H1 (cell line): ENCODE data around the gene ZNF462. TPM values are rescaled to one million over a fixed set of nuclear protein-coding genes. Genes with fewer than 3 reads are reported as not detected.

ENCODE experiments used
- CTCF ChIA-PET: fragments of 300-600 bp; sonication (Branson Sonifier 250); formaldehyde crosslinking; loops from one replicate; lab custom pipeline; 2021; ENCODE audit not compliant: partially characterized antibody; lab: Charles Lee
- POLR2A ChIA-PET: fragments of 300-600 bp; sonication (Branson Sonifier 250); formaldehyde crosslinking; loops from one replicate; lab custom pipeline; 2021; ENCODE audit warnings: inconsistent platforms; ENCODE audit not compliant: partially characterized antibody; lab: Charles Lee
- DNase-seq, 2 experiments: peaks; one replicate each; pipeline versions ENCODE4 v3.0.0 to v3.0.0-alpha.2; 2010 to 2022; ENCODE audit warnings: low spot score in 2 of 2, low read depth in 1 of 2, mixed read lengths in 1 of 2
- FAIRE-seq: peaks from 2 replicates; lab custom pipeline; 2011; peaks lifted over from hg19 to GRCh38; lab: Jason Lieb, UNC
- H2AFZ ChIP-seq: 2 replicates; pipeline ENCODE4 v1.8.1; 2012; ENCODE audit warnings: low read length, inconsistent platforms
- H2AK5ac ChIP-seq: 2 replicates; pipeline ENCODE4 v1.6.1; 2013; ENCODE audit warnings: low read depth, low read length
- H2BK120ac ChIP-seq: replicated peaks from 2 replicates; pipeline ENCODE3; 2013; ENCODE audit warnings: low read depth, low read length, inconsistent platforms
- H2BK12ac ChIP-seq: 2 replicates; pipeline ENCODE4 v1.6.1; 2013; ENCODE audit warnings: low read depth, low read length
- H2BK15ac ChIP-seq: 2 replicates; pipeline ENCODE4 v1.6.1; 2013; ENCODE audit warnings: low read length
- H2BK20ac ChIP-seq: 2 replicates; pipeline ENCODE4 v1.6.1; 2013; ENCODE audit warnings: low read length
- H2BK5ac ChIP-seq: 2 replicates; pipeline ENCODE4 v1.6.1; 2013; ENCODE audit warnings: low read depth, low read length
- H3K14ac ChIP-seq: 2 replicates; pipeline ENCODE4 v1.6.1; 2013; ENCODE audit warnings: inconsistent platforms; ENCODE audit not compliant: insufficient read length
- H3K18ac ChIP-seq: 2 replicates; pipeline ENCODE4 v1.6.1; 2013; ENCODE audit warnings: low read length; ENCODE audit errors: extremely low read depth
- H3K23ac ChIP-seq: 2 replicates; pipeline ENCODE4 v1.6.1; 2013; ENCODE audit warnings: inconsistent platforms; ENCODE audit not compliant: insufficient read length
- H3K23me2 ChIP-seq: 2 replicates; pipeline ENCODE4 v1.6.1; 2013; ENCODE audit warnings: low read depth, low read length
- H3K27ac ChIP-seq: 2 replicates; pipeline ENCODE4 v1.6.1; 2011; ENCODE audit warnings: low read depth, low read length, inconsistent platforms
- H3K27me3 ChIP-seq, 4 experiments: replicated peaks in 1 of 4; 1 replicate in 1 of 4; 2 replicates in 3 of 4; pipeline versions ENCODE4 v1.6.1 to v1.8.1; 2011 to 2013; ENCODE audit warnings: low read length in 3 of 4, mild to moderate bottlenecking in 3 of 4, inconsistent platforms in 2 of 4, mixed read lengths in 2 of 4, moderate library complexity in 1 of 4; ENCODE audit not compliant: control insufficient read depth in 3 of 4, insufficient read depth in 3 of 4; ENCODE audit errors: extremely low read depth in 1 of 4
- H3K36me3 ChIP-seq, 4 experiments: 2 replicates each; pipeline versions ENCODE4 v1.6.1 to v1.8.1; 2011 to 2013; ENCODE audit warnings: mild to moderate bottlenecking in 4 of 4, low read length in 3 of 4, moderate library complexity in 2 of 4, control low read depth in 1 of 4, inconsistent platforms in 1 of 4; ENCODE audit not compliant: insufficient read depth in 4 of 4, control insufficient read depth in 2 of 4
- H3K4ac ChIP-seq: replicated peaks from 2 replicates; pipeline ENCODE3; 2013; ENCODE audit warnings: low read length, low read depth, mixed read lengths, inconsistent platforms; ENCODE audit not compliant: insufficient read length
- H3K4me1 ChIP-seq, 4 experiments: replicated peaks in 1 of 4; 1 replicate in 1 of 4; 2 replicates in 3 of 4; pipeline versions ENCODE4 v1.6.1 to v1.8.1; 2011 to 2013; ENCODE audit warnings: low read length in 3 of 4, inconsistent platforms in 2 of 4, mixed read lengths in 1 of 4; ENCODE audit not compliant: insufficient read depth in 4 of 4, control insufficient read depth in 3 of 4
- H3K4me2 ChIP-seq, 2 experiments: 2 replicates each; pipeline versions ENCODE4 v1.6.1 to v1.8.1; 2011 to 2013; ENCODE audit warnings: low read depth in 2 of 2, low read length in 2 of 2, control low read depth in 1 of 2, inconsistent platforms in 1 of 2, mild to moderate bottlenecking in 1 of 2; ENCODE audit not compliant: insufficient read depth in 1 of 2
- H3K4me3 ChIP-seq, 4 experiments: fragments of 200-600, 300-600 bp in 1 of 4; sonication (generic), shearing (Covaris generic), sonication (Bioruptor Twin) in 1 of 4; 2 replicates each; pipeline versions ENCODE4 v1.5.1 to v1.8.1; 2011 to 2016; ENCODE audit warnings: low read length in 4 of 4, low read depth in 3 of 4, control low read depth in 2 of 4, inconsistent platforms in 2 of 4, mild to moderate bottlenecking in 2 of 4, mixed read lengths in 1 of 4, moderate library complexity in 1 of 4; ENCODE audit not compliant: insufficient read depth in 2 of 4; ENCODE audit errors: extremely low read depth in 1 of 4
- H3K56ac ChIP-seq: replicated peaks from 2 replicates; pipeline ENCODE3; 2013; ENCODE audit warnings: low read depth, mild to moderate bottlenecking, mixed read lengths, low read length, inconsistent platforms; ENCODE audit not compliant: insufficient read length
- H3K79me1 ChIP-seq: 2 replicates; pipeline ENCODE4 v1.6.1; 2013; ENCODE audit warnings: low read depth, low read length, control low read depth
- H3K79me2 ChIP-seq, 2 experiments: 2 replicates each; pipeline versions ENCODE4 v1.6.1 to v1.8.1; 2012 to 2013; ENCODE audit warnings: low read length in 2 of 2, mild to moderate bottlenecking in 2 of 2, inconsistent platforms in 1 of 2; ENCODE audit not compliant: insufficient read depth in 2 of 2, control insufficient read depth in 1 of 2
- H3K9ac ChIP-seq, 4 experiments: replicated peaks in 1 of 4; 1 replicate in 1 of 4; 2 replicates in 3 of 4; pipeline versions ENCODE4 v1.6.1 to v1.8.1; 2011 to 2013; ENCODE audit warnings: low read depth in 3 of 4, low read length in 3 of 4, control low read depth in 2 of 4, mild to moderate bottlenecking in 2 of 4, moderate library complexity in 2 of 4, inconsistent platforms in 1 of 4; ENCODE audit errors: extremely low read depth in 1 of 4
- H3K9me3 ChIP-seq, 2 experiments: 2 replicates each; pipeline versions ENCODE4 v1.6.1 to v1.8.1; 2012 to 2013; ENCODE audit warnings: mild to moderate bottlenecking in 2 of 2, moderate library complexity in 2 of 2, control low read depth in 1 of 2, inconsistent platforms in 1 of 2, low read depth in 1 of 2, low read length in 1 of 2, mixed read lengths in 1 of 2; ENCODE audit not compliant: insufficient read depth in 2 of 2
- H4K20me1 ChIP-seq, 2 experiments: replicated peaks in 1 of 2; 2 replicates each; pipeline versions ENCODE3 to v1.8.1; 2011 to 2013; ENCODE audit warnings: inconsistent platforms in 2 of 2, low read length in 2 of 2, mild to moderate bottlenecking in 1 of 2; ENCODE audit not compliant: insufficient read depth in 2 of 2, control insufficient read depth in 1 of 2
- H4K5ac ChIP-seq: 2 replicates; pipeline ENCODE4 v1.6.1; 2013; ENCODE audit warnings: low read length, low read depth, mixed read lengths, inconsistent platforms; ENCODE audit not compliant: insufficient read length
- H4K8ac ChIP-seq: 2 replicates; pipeline ENCODE4 v1.8.0; 2013; ENCODE audit warnings: mild to moderate bottlenecking, moderate library complexity, low read length, inconsistent platforms; ENCODE audit not compliant: insufficient read depth; ENCODE audit errors: extremely low read depth
- H4K91ac ChIP-seq: replicated peaks from 2 replicates; pipeline ENCODE3; 2013; ENCODE audit warnings: low read length, mixed read lengths, inconsistent platforms; ENCODE audit not compliant: insufficient read length
- CHD1 ChIP-seq: IDR thresholded peaks from 2 replicates; pipeline ENCODE4 v1.6.1; 2012; ENCODE audit warnings: low read depth, low read length, improper control_type of control experiment
- polyA plus RNA-seq, 7 experiments: library from polyadenylated mRNA; depleted of rRNA in 3 of 7; stranded (reverse) in 5 of 7; unstranded in 2 of 7; fragments of >200 nt in 5 of 7; fragments of 200-250 nt in 2 of 7; gene quantifications; 1 replicate in 5 of 7; 2 replicates in 1 of 7; 4 replicates in 1 of 7; pipeline versions ENCODE4 v1.2.1 to v1.2.3, GENCODE V29; 2011 to 2013; ENCODE audit warnings: missing spikeins in 2 of 7, mixed read lengths in 2 of 7
- total RNA-seq: library from RNA; stranded (reverse); fragmentation: NEBNext Ultra II Directional; extraction: Animal tissue kit (Norgen Biotek cat#: 25700); gene quantifications from 2 replicates; pipeline ENCODE4 v1.2.1, GENCODE V29; 2021

ZNF462 gene
- total and polyA plus RNA-seq, 2 of the 8 experiments (the other 6 are each of a cell fraction or from before 2014, with no cell fraction given): 30.0 to 163 TPM

DNA sequence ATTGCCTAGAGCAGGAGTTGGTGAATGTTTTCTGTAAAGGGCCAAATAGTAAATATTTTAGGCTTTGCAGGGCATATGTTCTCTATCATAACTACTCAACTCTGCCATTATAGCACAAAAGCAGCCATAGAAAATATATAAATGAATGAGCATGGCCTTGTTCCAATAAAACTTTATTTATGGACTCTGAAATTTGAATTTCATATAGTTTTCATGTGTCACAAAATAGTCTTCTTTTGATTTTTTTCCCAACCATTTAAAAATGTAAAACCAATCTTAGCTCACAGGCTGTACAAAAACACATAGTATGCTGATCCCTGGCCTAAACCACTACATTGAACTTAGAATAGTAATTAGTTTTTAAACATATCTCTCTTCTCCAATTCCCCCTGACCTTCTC lies 179.6 kb downstream of the ZNF462 start:
- Histone ChIP-seq H3K4me2 (no peak overlapping the region), H3K4me3 (no peak overlapping the region), H3K9me3 (no peaks in the 10 kb centered on the region; a peak in 1 of 4 replicates), H2AFZ (no peak overlapping the region), H3K23me2 (0 out of 2 replicates have a peak, but pooled peaks cover 2% of the 10 kb centered on the region), H2BK12ac (no peak overlapping the region), H2BK5ac (no peak overlapping the region), H4K91ac (no peak overlapping the region), H2BK20ac (no peak overlapping the region), H3K4me1 (no peaks in the 10 kb centered on the region), H3K56ac (no peak overlapping the region), H3K27me3 (no peaks in the 10 kb centered on the region), H3K36me3 (no peaks in the 10 kb centered on the region), H4K8ac (no peak overlapping the region), H3K18ac (no peak overlapping the region), H3K79me1 (no peaks in the 10 kb centered on the region), H3K27ac (no peak overlapping the region), H4K5ac (no peak overlapping the region), H3K14ac (no peak overlapping the region), H2BK120ac (no peak overlapping the region), H3K79me2 (no peaks in the 10 kb centered on the region), H3K23ac (no peak overlapping the region), H2BK15ac (no peak overlapping the region), H4K20me1 (no peaks in the 10 kb centered on the region), H3K9ac (no peak overlapping the region), H2AK5ac (no peak overlapping the region), H3K4ac (no peak overlapping the region)
- no peak for FAIRE-seq
- no peak for TF ChIP-seq CHD1
- CTCF ChIA-PET: no interaction called here
- POLR2A ChIA-PET: no interaction called here
- no peak for DNase-seq
